OCI-LY1 (cell line): ENCODE measurements around the gene FOXO3.

Source experiments
- H2AFZ ChIP-seq: fragments of 200-600 bp; sonication (generic), shearing (Covaris generic); 2 replicates; pipeline ENCODE4 v1.6.0; 2014; ENCODE audit warnings: antibody characterized with exemption, mild to moderate bottlenecking, low read length
- H3F3A ChIP-seq: fragments of 200-600 bp; sonication (generic), shearing (Covaris generic); 2 replicates; pipeline ENCODE4 v1.6.0; 2014; ENCODE audit warnings: mild to moderate bottlenecking, antibody characterized with exemption, low read length, moderate library complexity; ENCODE audit not compliant: insufficient read depth
- H3K27ac ChIP-seq: fragments of 200-600 bp; sonication (generic); 2 replicates; pipeline ENCODE4 v1.5.1; 2014; ENCODE audit warnings: low read length, mixed run types, mild to moderate bottlenecking, low read depth; ENCODE audit not compliant: poor library complexity, severe bottlenecking
- H3K27me3 ChIP-seq: fragments of 200-600 bp; sonication (generic); 2 replicates; pipeline ENCODE4 v1.6.0; 2014; ENCODE audit warnings: antibody characterized with exemption, mild to moderate bottlenecking, low read length, moderate library complexity; ENCODE audit not compliant: insufficient read depth
- H3K36me3 ChIP-seq: fragments of 200-600 bp; sonication (generic); 2 replicates; pipeline ENCODE4 v1.6.1; 2014; ENCODE audit warnings: mild to moderate bottlenecking, antibody characterized with exemption, low read length, moderate library complexity, mixed read lengths; ENCODE audit not compliant: insufficient read depth
- H3K4me1 ChIP-seq: fragments of 200-600 bp; sonication (generic); 2 replicates; pipeline ENCODE4 v1.5.1; 2014; ENCODE audit warnings: mild to moderate bottlenecking, low read length, moderate library complexity; ENCODE audit not compliant: insufficient read depth, severe bottlenecking
- H3K4me2 ChIP-seq: fragments of 200-600 bp; sonication (generic), shearing (Covaris generic); 2 replicates; pipeline ENCODE4 v1.6.1; 2014; ENCODE audit warnings: low read length
- H3K4me3 ChIP-seq: fragments of 200-600 bp; sonication (generic); 2 replicates; pipeline ENCODE4 v1.5.1; 2014; ENCODE audit warnings: low read length, low read depth, mild to moderate bottlenecking, mixed read lengths; ENCODE audit not compliant: poor library complexity, severe bottlenecking
- H3K79me2 ChIP-seq: fragments of 200-600 bp; shearing (Covaris generic); 2 replicates; pipeline ENCODE4 v1.6.1; 2016; ENCODE audit warnings: mixed run types, low read length, mixed read lengths; ENCODE audit not compliant: insufficient read depth
- H3K9ac ChIP-seq: fragments of 200-600 bp; sonication (generic), shearing (Covaris generic); 2 replicates; pipeline ENCODE4 v1.6.1; 2014; ENCODE audit warnings: mild to moderate bottlenecking, low read length, mixed read lengths
- H3K9me2 ChIP-seq: fragments of 200-600 bp; sonication (generic), shearing (Covaris generic); 2 replicates; pipeline ENCODE4 v1.6.1; 2014; ENCODE audit warnings: low read depth, mild to moderate bottlenecking, low read length, mixed read lengths
- H3K9me3 ChIP-seq: fragments of 200-600 bp; shearing (Covaris generic); 2 replicates; pipeline ENCODE4 v1.6.1; 2014; ENCODE audit warnings: low read length, mixed read lengths
- H4K20me1 ChIP-seq: fragments of 200-600 bp; sonication (generic), shearing (Covaris generic); 2 replicates; pipeline ENCODE4 v1.6.0; 2016; ENCODE audit warnings: mild to moderate bottlenecking, low read length; ENCODE audit not compliant: insufficient read depth
- EZH2 ChIP-seq: fragments of 200-600 bp; sonication (generic), shearing (Covaris generic); IDR thresholded peaks from 2 replicates; pipeline ENCODE4 v1.8.0; 2017; ENCODE audit warnings: borderline replicate concordance, mixed run types, mild to moderate bottlenecking, antibody characterized with exemption, low read length, moderate library complexity, mixed read lengths
- TF ChIP-seq, protein P1 (sequence below): fragments of 200-600 bp; sonication (generic), shearing (Covaris generic); IDR thresholded peaks from 2 replicates; pipeline ENCODE4 v1.5.1; 2017; ENCODE audit warnings: mild to moderate bottlenecking, antibody characterized with exemption, low read length, moderate library complexity, mixed read lengths

FOXO3 gene

DNA sequence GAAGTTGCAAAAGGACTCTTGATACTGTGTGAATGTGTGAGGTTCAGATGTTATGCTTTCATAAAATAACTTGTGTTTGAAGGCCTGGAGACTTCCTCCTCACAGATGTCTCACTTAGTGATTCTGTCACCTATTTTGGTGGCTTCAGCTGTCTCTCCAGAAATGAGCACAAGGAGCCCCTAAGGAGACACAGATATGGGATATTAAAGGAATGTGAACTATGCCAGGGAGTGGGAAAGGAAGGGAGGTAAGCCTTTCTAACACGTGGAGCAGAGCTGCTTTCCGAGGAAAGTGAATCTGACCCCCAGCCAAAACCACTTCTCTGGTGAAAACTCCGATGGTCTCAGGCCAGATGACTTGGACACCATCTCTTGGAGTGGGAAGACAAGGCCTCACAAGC is 10.5 kb upstream of the FOXO3 start:
- Histone ChIP-seq H3K79me2 (no peaks in the 10 kb centered on the region), H4K20me1 (no peaks in the 10 kb centered on the region), H2AFZ (no peak overlapping the region), H3K36me3 (no peaks in the 10 kb centered on the region), H3K9me2 (no peaks in the 10 kb centered on the region), H3K27me3 (no peaks in the 10 kb centered on the region), H3K4me2 (no peak overlapping the region), H3K27ac (no peak overlapping the region), H3K9ac (no peak overlapping the region), H3K9me3 (no peaks in the 10 kb centered on the region), H3K4me1 (no peaks in the 10 kb centered on the region), H3F3A (no peaks in the 10 kb centered on the region), H3K4me3 (no peak overlapping the region)
- TF ChIP-seq, protein P1, sequence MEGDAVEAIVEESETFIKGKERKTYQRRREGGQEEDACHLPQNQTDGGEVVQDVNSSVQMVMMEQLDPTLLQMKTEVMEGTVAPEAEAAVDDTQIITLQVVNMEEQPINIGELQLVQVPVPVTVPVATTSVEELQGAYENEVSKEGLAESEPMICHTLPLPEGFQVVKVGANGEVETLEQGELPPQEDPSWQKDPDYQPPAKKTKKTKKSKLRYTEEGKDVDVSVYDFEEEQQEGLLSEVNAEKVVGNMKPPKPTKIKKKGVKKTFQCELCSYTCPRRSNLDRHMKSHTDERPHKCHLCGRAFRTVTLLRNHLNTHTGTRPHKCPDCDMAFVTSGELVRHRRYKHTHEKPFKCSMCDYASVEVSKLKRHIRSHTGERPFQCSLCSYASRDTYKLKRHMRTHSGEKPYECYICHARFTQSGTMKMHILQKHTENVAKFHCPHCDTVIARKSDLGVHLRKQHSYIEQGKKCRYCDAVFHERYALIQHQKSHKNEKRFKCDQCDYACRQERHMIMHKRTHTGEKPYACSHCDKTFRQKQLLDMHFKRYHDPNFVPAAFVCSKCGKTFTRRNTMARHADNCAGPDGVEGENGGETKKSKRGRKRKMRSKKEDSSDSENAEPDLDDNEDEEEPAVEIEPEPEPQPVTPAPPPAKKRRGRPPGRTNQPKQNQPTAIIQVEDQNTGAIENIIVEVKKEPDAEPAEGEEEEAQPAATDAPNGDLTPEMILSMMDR = no peak
- TF ChIP-seq EZH2 = no peak

DNA sequence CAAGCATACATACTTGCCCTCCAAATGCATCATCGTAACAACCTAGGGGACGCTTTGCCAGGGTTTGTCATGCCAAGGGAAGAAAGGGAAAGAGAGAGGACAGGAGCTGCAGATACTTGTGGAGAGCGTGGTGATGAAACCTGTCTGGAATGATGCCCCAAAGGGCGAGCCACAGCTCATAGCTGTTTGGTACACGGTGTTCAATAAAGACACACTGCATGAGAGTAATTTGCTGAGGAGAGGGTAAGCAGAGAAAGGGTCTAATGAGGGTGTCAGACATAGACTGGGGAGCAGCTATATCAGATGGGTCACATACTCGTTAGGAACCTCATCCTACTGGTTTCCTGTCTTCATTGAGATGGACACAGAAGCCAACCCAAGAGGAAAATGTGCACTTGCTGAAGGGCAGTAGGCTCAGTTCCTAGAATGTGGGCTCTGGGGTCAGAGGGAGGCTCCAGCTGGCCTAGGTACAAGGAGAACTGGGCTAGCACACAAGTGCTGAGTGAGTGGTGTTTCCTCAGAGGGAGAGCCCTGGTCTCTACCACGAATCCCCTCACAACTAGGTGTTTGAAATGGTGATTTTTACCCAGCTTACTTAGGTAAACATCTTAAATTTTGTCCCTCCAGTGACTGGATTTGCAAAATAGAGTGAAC is 5.2 kb upstream of the FOXO3 start:
- Histone ChIP-seq H3K4me2 (no peak overlapping the region), H3K4me1 (peaks cover 8% of the 10 kb centered on the region), H3K4me3 (no peak overlapping the region), H3F3A (no peaks in the 10 kb centered on the region), H3K36me3 (no peaks in the 10 kb centered on the region), H3K27ac (no peak overlapping the region), H3K9me3 (no peaks in the 10 kb centered on the region), H3K9ac (no peak overlapping the region), H3K79me2 (no peaks in the 10 kb centered on the region), H3K9me2 (no peaks in the 10 kb centered on the region), H2AFZ (no peak overlapping the region), H4K20me1 (no peaks in the 10 kb centered on the region), H3K27me3 (no peaks in the 10 kb centered on the region)
- TF ChIP-seq EZH2 = no peak
- TF ChIP-seq, protein P1 = no peak

- Histone ChIP-seq H3K27ac (no peak overlapping the region), H3K79me2 (no peaks in the 10 kb centered on the region), H3K36me3 (no peaks in the 10 kb centered on the region), H3K4me1 (peaks cover 8% of the 10 kb centered on the region), H3K4me2 (no peak overlapping the region), H3K4me3 (no peak overlapping the region), H2AFZ (no peak overlapping the region), H3K9ac (no peak overlapping the region), H3K9me2 (no peaks in the 10 kb centered on the region), H3K9me3 (no peaks in the 10 kb centered on the region), H3F3A (no peaks in the 10 kb centered on the region), H3K27me3 (no peaks in the 10 kb centered on the region), H4K20me1 (no peaks in the 10 kb centered on the region)
- no peak for TF ChIP-seq EZH2
- TF ChIP-seq, protein P1 = no peak
Measured at GRCh38 chr6:108556250-108556649, 4.5 kb upstream of the FOXO3 start.
